Heart right ventricle (tissue), 16 donors: ENCODE measurements around the gene RBM15. TPM values are rescaled to one million over a fixed set of nuclear protein-coding genes. Genes with fewer than 3 reads are reported as not detected.
A peak's percentile ranks its signal among the peaks of the same experiment; 100 is the strongest.

Source experiments
- ATAC-seq, 8 donors: fragments of 200-7000 bp; cut with Tn5 transposase; one replicate each; pipeline ENCODE4 v1.9.1; 2020; ENCODE audit warnings: mild to moderate bottlenecking in 8 of 8, moderate library complexity in 8 of 8, moderate number of reproducible peaks in 1 of 8
- DNase-seq, 2 donors: peaks; one replicate each; pipeline ENCODE4 v3.0.0-alpha.2; 2020
- H3K27ac ChIP-seq, 10 donors: fragments of 200-600 bp; sonication (generic) in 2 of 10; one replicate each; pipeline versions ENCODE4 v1.5.0 to v1.8.0; 2020 to 2022; ENCODE audit warnings: mild to moderate bottlenecking in 3 of 10
- H3K27me3 ChIP-seq, 7 donors: fragments of 200-600 bp; one replicate each; pipeline ENCODE4 v1.8.0; 2021 to 2022; ENCODE audit warnings: mild to moderate bottlenecking in 2 of 7
- H3K36me3 ChIP-seq, 9 donors: fragments of 200-600 bp; sonication (generic) in 1 of 9; one replicate each; pipeline versions ENCODE4 v1.5.0 to v1.8.0; 2020 to 2022; ENCODE audit warnings: mild to moderate bottlenecking in 2 of 9
- H3K4me1 ChIP-seq, 9 donors: fragments of 200-600 bp; sonication (generic) in 1 of 9; one replicate each; pipeline versions ENCODE4 v1.5.0 to v1.8.0; 2020 to 2022; ENCODE audit warnings: mild to moderate bottlenecking in 4 of 9
- H3K4me3 ChIP-seq, 10 donors: fragments of 200-600 bp; sonication (generic) in 2 of 10; one replicate each; pipeline versions ENCODE4 v1.5.0 to v1.8.0; 2020 to 2022; ENCODE audit warnings: mild to moderate bottlenecking in 7 of 10, moderate library complexity in 2 of 10
- H3K9me3 ChIP-seq, 11 donors: fragments of 200-600 bp in 10 of 11; sonication (generic) in 2 of 11; one replicate each; pipeline versions ENCODE4 v1.5.0 to v1.8.0; 2013 to 2022; ENCODE audit warnings: mild to moderate bottlenecking in 2 of 11, control low read depth in 1 of 11, moderate library complexity in 1 of 11
- CTCF ChIP-seq, 9 donors: fragments of 200-600 bp; sonication (generic) in 2 of 9; IDR thresholded peaks; one replicate each; pipeline versions ENCODE4 v1.5.0 to v1.8.0; 2021 to 2022; ENCODE audit warnings: antibody characterized with exemption in 9 of 9, mild to moderate bottlenecking in 5 of 9, moderate library complexity in 1 of 9
- WGBS, 2 donors: extraction: QIAGEN DNeasy Blood & Tissue Kit; methylation state at CpG; one replicate each; pipeline ENCODE4 v1.1.7; 2013; ENCODE audit warnings: inconsistent platforms in 1 of 2; 5-methylcytosine and 5-hydroxymethylcytosine counted together
- intact Hi-C, 10 donors: fragments of 100-400 bp; cut with DNase I; formaldehyde crosslinking; loops; one replicate each; pipeline versions ENCODE4 v1.11.1 to v1.14.2; 2022
- long read RNA-seq, 3 donors: library from polyadenylated mRNA; unstranded; transcript quantifications; one replicate each; pipeline ENCODE4 v2.0.0, GENCODE V29; 2020 to 2021
- polyA plus RNA-seq, 2 donors: library from polyadenylated mRNA; stranded (reverse); fragments of 200-250 nt; gene quantifications; one replicate each; pipeline ENCODE4 v1.2.3, GENCODE V29; 2013
- total RNA-seq, 10 donors: library from RNA; stranded (reverse); fragmentation: NEBNext Ultra II Directional in 3 of 10; extraction: Animal tissue kit (Norgen Biotek cat#: 25700) in 3 of 10; gene quantifications; one replicate each; pipeline versions ENCODE4 v1.2.1 to v1.2.4, GENCODE V29; 2021 to 2023
- donor health status: Arrhythmogenic right ventricular cardiomyopathy.
- donor health status: ischemic (EF 13 %, LVEDD 7.1; RV severe dilation, severe dysfunction).
- donor health status: healthy with polysubstance abuse.
- donor health status: DM: no; HTN: yes; CAD: no.
- donor health status: DM: no; HTN: no; CAD: no.
- donor health status: ischemic (EF 25% LVEDD 6.9; RV normal size, moderate dysfunction).
- donor health status: ischemic (EF 25% LVEDD 5.7; RV mildly dilated, moderate dysfunction).
- donor health status: healthy.
- donor health status: DM: yes; HTN: yes; CAD: no.
- donor health status: Ischemic cardiomyopathy.
- donor health status: ischemic (EF 35%, LVEDD 5.7; RV mildly dilated, moderate dysfunction).
- donor health status: nonischemic (EF 11% LVEDD 7.7; RV severe dilation, severe dysfunction).
- donor health status: DM: yes; HTN: yes; CAD: no.
- donor health status: PGD.
- donor health status: ischemic (EF 29% LVEDD 5.4; RV normal size, mild dysfunction).
- donor health status: nonischemic (EF 23%, LVEDD 6.1; RV moderate dilation, normal function).

Gene RBM15
- total RNA-seq (10 to 100 TPM; 15.4 to 22.3 (median 19.4) TPM), polyA plus RNA-seq (1 to 10 TPM; 1.4 to 5.9 TPM)
- long read RNA-seq, donor 1, full-length matches to known transcripts: 16 of 17 reads
- long read RNA-seq, donor 1, partial matches to known transcripts: 0 of 17 reads
- long read RNA-seq, donor 1, other reads (novel, unspliced or antisense): 1 of 17 reads
- long read RNA-seq, donor 2, full-length matches to known transcripts: 19 of 19 reads
- long read RNA-seq, donor 2, partial matches to known transcripts: 0 of 19 reads
- long read RNA-seq, donor 2, other reads (novel, unspliced or antisense): 0 of 19 reads
- long read RNA-seq, donor 3, full-length matches to known transcripts: 24 of 30 reads
- long read RNA-seq, donor 3, partial matches to known transcripts: 0 of 30 reads
- long read RNA-seq, donor 3, other reads (novel, unspliced or antisense): 6 of 30 reads

- Histone ChIP-seq H3K27me3 (no peaks in the 10 kb centered on the region), H3K27ac (peak within 1 kb of the TSS; percentile 95 to 100 (median 98)), H3K9me3 (no peaks in the 10 kb centered on the region), H3K4me1 (peaks cover 16 to 62% (median 49%) of the 10 kb centered on the region in 9 donors), H3K4me3 (peak within 1 kb of the TSS; percentile 54 to 98 (median 82)), H3K36me3 (peaks cover 0 to 36% (median 5%) of the 10 kb centered on the region in 9 donors)
- peak; percentile 82 to 91 (median 87) for ATAC-seq
- 0% methylated on average over 25 of the region's 25 CpGs for WGBS, 2 donors
- TF ChIP-seq CTCF (IDR thresholded peaks at IDR 0.05): no peak
- intact Hi-C loops: loop anchor here in 7 of 10 donors (1.0 to 10.0 kb wide), 4 partner anchors 66 to 68 kb away; partner anchors contain the start of gene LAMTOR5 (in 7 of the 7)
- DNase-seq: peak; percentile 95 to 99
These were observed at the start of gene RBM15 for GRCh38 chr1:110338886-110339406. Gene RBM15 (plus strand): TSS chr1:110339377. CDS start chr1:110339406, 29 bp downstream.

- ATAC-seq: peak in 1 of 8 donors; percentile 29
- Histone ChIP-seq H3K4me3 (no peak overlapping the region), H3K9me3 (no peaks in the 10 kb centered on the region), H3K36me3 (no peaks in the 10 kb centered on the region), H3K27ac (no peak overlapping the region), H3K27me3 (no peaks in the 10 kb centered on the region), H3K4me1 (peaks cover 0 to 10% (median 0%) of the 10 kb centered on the region in 9 donors)
- no peak for TF ChIP-seq CTCF (IDR thresholded peaks at IDR 0.05)
- WGBS, 2 donors: 41 to 49% methylated on average over 7 of the region's 7 CpGs
- intact Hi-C loops: no loop called here
- DNase-seq: no peak
These were observed 47.7 kb upstream of the RBM15 start for GRCh38 chr1:110291241-110292030.

GRCh38 chr1:110292031-110292741, 47.0 kb upstream of the RBM15 start:
- TF ChIP-seq CTCF (IDR thresholded peaks at IDR 0.05): no peak
- H3K4me1 ChIP-seq: peaks cover 0 to 10% (median 0%) of the 10 kb centered on the region in 9 donors
- H3K4me3 ChIP-seq: no peak overlapping the region
- H3K27ac ChIP-seq: no peak overlapping the region
- WGBS, 2 donors: 71 to 80% methylated on average over 7 of the region's 7 CpGs
- DNase-seq (no peak), ATAC-seq (no peak)
- H3K27me3 ChIP-seq: no peaks in the 10 kb centered on the region
- intact Hi-C loops: no loop called here
- no peaks in the 10 kb centered on the region for H3K9me3 ChIP-seq
- no peaks in the 10 kb centered on the region for H3K36me3 ChIP-seq
